A673 (cell line): ENCODE results near the gene ACAP2.

Experiments used
- EZH2 ChIP-seq: fragments of 200-600 bp; sonication (generic); IDR thresholded peaks from 2 replicates; pipeline ENCODE4 v1.6.1; 2017; ENCODE audit warnings: borderline replicate concordance, low read depth, mild to moderate bottlenecking, mixed read lengths, antibody characterized with exemption, low read length; ENCODE audit not compliant: poor library complexity, severe bottlenecking
- TF ChIP-seq, protein P1 (sequence below): fragments of 300-800, 200-600 bp; sonication (generic); conservative IDR thresholded peaks from 2 replicates; pipeline ENCODE4 v1.5.1; 2017; ENCODE audit warnings: low read depth, mild to moderate bottlenecking, antibody characterized with exemption, low read length, moderate library complexity, mixed read lengths

DNA sequence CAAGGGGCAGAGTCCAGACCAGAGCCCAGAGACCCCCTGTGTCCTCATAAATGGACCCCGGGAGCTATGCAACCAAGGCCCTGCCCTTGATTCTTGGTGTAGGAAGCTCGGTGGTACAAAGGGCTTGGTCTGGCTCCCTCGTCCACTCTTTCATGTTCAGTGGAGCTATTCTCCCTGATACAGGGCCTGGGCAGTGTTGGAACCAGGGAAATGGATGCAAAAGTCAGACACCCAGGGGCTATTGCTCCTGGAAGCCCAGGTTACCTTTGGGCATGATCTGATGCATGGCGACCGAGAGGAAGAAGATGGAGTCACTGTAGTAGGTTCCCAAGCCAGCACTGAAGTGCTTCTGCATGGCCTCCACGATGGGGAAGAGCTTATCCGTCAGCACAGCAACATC is 216.4 kb downstream of the ACAP2 start:
- no peak for TF ChIP-seq EZH2
- TF ChIP-seq, protein P1, sequence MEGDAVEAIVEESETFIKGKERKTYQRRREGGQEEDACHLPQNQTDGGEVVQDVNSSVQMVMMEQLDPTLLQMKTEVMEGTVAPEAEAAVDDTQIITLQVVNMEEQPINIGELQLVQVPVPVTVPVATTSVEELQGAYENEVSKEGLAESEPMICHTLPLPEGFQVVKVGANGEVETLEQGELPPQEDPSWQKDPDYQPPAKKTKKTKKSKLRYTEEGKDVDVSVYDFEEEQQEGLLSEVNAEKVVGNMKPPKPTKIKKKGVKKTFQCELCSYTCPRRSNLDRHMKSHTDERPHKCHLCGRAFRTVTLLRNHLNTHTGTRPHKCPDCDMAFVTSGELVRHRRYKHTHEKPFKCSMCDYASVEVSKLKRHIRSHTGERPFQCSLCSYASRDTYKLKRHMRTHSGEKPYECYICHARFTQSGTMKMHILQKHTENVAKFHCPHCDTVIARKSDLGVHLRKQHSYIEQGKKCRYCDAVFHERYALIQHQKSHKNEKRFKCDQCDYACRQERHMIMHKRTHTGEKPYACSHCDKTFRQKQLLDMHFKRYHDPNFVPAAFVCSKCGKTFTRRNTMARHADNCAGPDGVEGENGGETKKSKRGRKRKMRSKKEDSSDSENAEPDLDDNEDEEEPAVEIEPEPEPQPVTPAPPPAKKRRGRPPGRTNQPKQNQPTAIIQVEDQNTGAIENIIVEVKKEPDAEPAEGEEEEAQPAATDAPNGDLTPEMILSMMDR, result no peak
